K562 (cell line): ENCODE data around the gene ERN1. TPM values are rescaled to one million over a fixed set of nuclear protein-coding genes. Genes with fewer than 3 reads are reported as not detected.

ENCODE experiments used
- ATF1 ChIP-seq, 2 experiments: fragments of 450-650 bp in 1 of 2; IDR thresholded peaks; 2 replicates each; pipeline ENCODE4 v1.6.1; 2016; ENCODE audit warnings: missing compliant biosample characterization in 1 of 2, missing genetic modification characterization in 1 of 2
- BRF1 ChIP-seq: IDR thresholded peaks from 3 replicates; pipeline ENCODE4 v1.6.1; 2011; ENCODE audit warnings: borderline replicate concordance, mild to moderate bottlenecking; ENCODE audit not compliant: insufficient read length; ENCODE audit errors: extremely low read depth
- CBFA2T2 ChIP-seq: fragments of 450-650 bp; conservative IDR thresholded peaks from 2 replicates; pipeline ENCODE4 v1.6.1; 2017; ENCODE audit warnings: mild to moderate bottlenecking
- CBX2 ChIP-seq: fragments of 200-600 bp; sonication (generic); IDR thresholded peaks from one replicate; pipeline ENCODE4 v1.6.1; 2012; ENCODE audit warnings: mild to moderate bottlenecking, low read length, inconsistent platforms; ENCODE audit not compliant: insufficient read depth, poor library complexity, severe bottlenecking
- CEBPB ChIP-seq: fragments of 450-650 bp; IDR thresholded peaks from 2 replicates; pipeline ENCODE4 v1.6.1; 2016; ENCODE audit warnings: missing genetic modification characterization, missing compliant biosample characterization
- CHD7 ChIP-seq: fragments of 200-600 bp; sonication (generic); IDR thresholded peaks from one replicate; pipeline ENCODE4 v1.6.1; 2012; ENCODE audit warnings: mild to moderate bottlenecking, low read depth, low read length, inconsistent platforms
- ESRRA ChIP-seq: fragments of 450-650 bp; IDR thresholded peaks from 2 replicates; pipeline ENCODE4 v1.6.1; 2014; ENCODE audit warnings: low read depth, mild to moderate bottlenecking, moderate library complexity, borderline replicate concordance
- HDGF ChIP-seq: fragments of 450-650 bp; IDR thresholded peaks from 2 replicates; pipeline ENCODE4 v1.6.1; 2016
- KLF16 ChIP-seq: IDR thresholded peaks from 2 replicates; pipeline ENCODE4 v1.6.1; 2016; ENCODE audit warnings: antibody characterized with exemption
- NFIC ChIP-seq: fragments of 450-650 bp; IDR thresholded peaks from 2 replicates; pipeline ENCODE4 v1.6.1; 2017; ENCODE audit warnings: mild to moderate bottlenecking, inconsistent platforms
- SLC30A9 ChIP-seq: fragments of 250-450 bp; sonication (Bioruptor Pico); IDR thresholded peaks from 2 replicates; pipeline ENCODE4 v1.8.0; 2022; ENCODE audit warnings: mild to moderate bottlenecking, moderate library complexity
- WHSC1 ChIP-seq: IDR thresholded peaks from one replicate; pipeline ENCODE4 v1.6.1; 2012; ENCODE audit warnings: low read length, control low read depth, inconsistent platforms
- ZNF232 ChIP-seq: sonication (generic); formaldehyde crosslinking; IDR thresholded peaks from 2 replicates; pipeline ENCODE4 v1.8.0; 2022; ENCODE audit warnings: mild to moderate bottlenecking, missing genetic modification reagents
- ZNF324 ChIP-seq: fragments of 250-450 bp; sonication (Bioruptor Pico); IDR thresholded peaks from 2 replicates; pipeline ENCODE4 v1.4.0; 2020; ENCODE audit warnings: mild to moderate bottlenecking
- ZNF395 ChIP-seq: fragments of 200-800 bp; sonication (Bioruptor generic); IDR thresholded peaks from 2 replicates; pipeline ENCODE4 v1.6.1; 2017; ENCODE audit warnings: missing genetic modification characterization, missing compliant biosample characterization
- ZNF699 ChIP-seq: fragments of 250-450 bp; sonication (Bioruptor Pico); IDR thresholded peaks from 2 replicates; pipeline ENCODE4 v1.8.0; 2021; ENCODE audit warnings: mild to moderate bottlenecking, moderate library complexity; ENCODE audit not compliant: insufficient replicate concordance
- polyA plus RNA-seq, 8 experiments: library from polyadenylated mRNA; depleted of rRNA in 4 of 8; stranded (reverse) in 5 of 8; unstranded in 3 of 8; fragments of >200 nt; fragmentation: Nextera tagmentation in 2 of 8; fragmentation: Illumina TruSeq in 1 of 8; extraction: Ambion mirVana in 2 of 8; extraction: Trizol in 1 of 8; gene quantifications; 2 replicates each; pipeline versions ENCODE4 v1.2.1 to v1.2.3, GENCODE V29; 2011 to 2014; ENCODE audit warnings: inconsistent platforms in 1 of 8, missing spikeins in 1 of 8
- total RNA-seq, 7 experiments: library from RNA; depleted of rRNA in 6 of 7; stranded (reverse); fragments of >200 nt in 6 of 7; fragmentation: Illumina TruSeq in 2 of 7; extraction: Trizol in 2 of 7; gene quantifications; 2 replicates each; pipeline versions ENCODE4 v1.2.1 to v1.2.3, GENCODE V29; 2011 to 2021; ENCODE audit warnings: low replicate concordance in 1 of 7

Gene ERN1
- total and polyA plus RNA-seq, 9 of the 15 experiments (the other 6 are each of a cell fraction or from before 2014, with no cell fraction given), result 2.1 to 22.5 (median 7.3) TPM

GRCh38 chr17:64024781-64025731 is 104.9 kb downstream of the ERN1 start (continued):
- no peak for TF ChIP-seq CHD7
- no peak for TF ChIP-seq WHSC1
- no peak for TF ChIP-seq HDGF
- no peak for TF ChIP-seq ZNF395
- no peak for TF ChIP-seq CBFA2T2
- no peak for TF ChIP-seq BRF1
- TF ChIP-seq CBX2, result no peak
- no peak for TF ChIP-seq ZNF699 (CRISPR knock-in tag)
- no peak for TF ChIP-seq ATF1 (CRISPR knock-in tag; IDR thresholded peaks at IDR 0.05)
- TF ChIP-seq ATF1 (tag; IDR thresholded peaks at IDR 0.05), result no peak; the same call in 1 of the 2 replicates
- no peak for TF ChIP-seq ZNF232
- no peak for TF ChIP-seq ZNF324 (CRISPR knock-in tag)
- peak; percentile 95 for TF ChIP-seq NFIC
- peak; percentile 95 for TF ChIP-seq ESRRA
- TF ChIP-seq KLF16, result no peak
- TF ChIP-seq SLC30A9 (CRISPR knock-in tag), result no peak
- 0 out of 2 replicates have a peak, but pooled peaks have one; percentile 7 for TF ChIP-seq CEBPB
